H54 (cell line): ENCODE measurements around the gene HID1.

Source experiments
- DNase-seq: peaks from one replicate; pipeline ENCODE4 v3.0.0; 2011; ENCODE audit warnings: low spot score, mixed read lengths; ENCODE audit not compliant: insufficient read length
- FAIRE-seq: peaks from 3 replicates; lab custom pipeline; 2011; peaks lifted over from hg19 to GRCh38; lab: Jason Lieb, UNC
- POLR2A ChIP-seq: IDR thresholded peaks from 2 replicates; pipeline ENCODE4 v1.6.1; 2011; ENCODE audit warnings: low read depth, mild to moderate bottlenecking, low read length

The HID1 gene, protein sequence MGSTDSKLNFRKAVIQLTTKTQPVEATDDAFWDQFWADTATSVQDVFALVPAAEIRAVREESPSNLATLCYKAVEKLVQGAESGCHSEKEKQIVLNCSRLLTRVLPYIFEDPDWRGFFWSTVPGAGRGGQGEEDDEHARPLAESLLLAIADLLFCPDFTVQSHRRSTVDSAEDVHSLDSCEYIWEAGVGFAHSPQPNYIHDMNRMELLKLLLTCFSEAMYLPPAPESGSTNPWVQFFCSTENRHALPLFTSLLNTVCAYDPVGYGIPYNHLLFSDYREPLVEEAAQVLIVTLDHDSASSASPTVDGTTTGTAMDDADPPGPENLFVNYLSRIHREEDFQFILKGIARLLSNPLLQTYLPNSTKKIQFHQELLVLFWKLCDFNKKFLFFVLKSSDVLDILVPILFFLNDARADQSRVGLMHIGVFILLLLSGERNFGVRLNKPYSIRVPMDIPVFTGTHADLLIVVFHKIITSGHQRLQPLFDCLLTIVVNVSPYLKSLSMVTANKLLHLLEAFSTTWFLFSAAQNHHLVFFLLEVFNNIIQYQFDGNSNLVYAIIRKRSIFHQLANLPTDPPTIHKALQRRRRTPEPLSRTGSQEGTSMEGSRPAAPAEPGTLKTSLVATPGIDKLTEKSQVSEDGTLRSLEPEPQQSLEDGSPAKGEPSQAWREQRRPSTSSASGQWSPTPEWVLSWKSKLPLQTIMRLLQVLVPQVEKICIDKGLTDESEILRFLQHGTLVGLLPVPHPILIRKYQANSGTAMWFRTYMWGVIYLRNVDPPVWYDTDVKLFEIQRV

GRCh38 chr17:74972107-74972972 lies at the start of gene HID1:
Gene HID1 (minus strand): TSS chr17:74972759. CDS start chr17:74972656, 103 bp downstream.
- no peak for TF ChIP-seq POLR2A
- DNase-seq (no peak), FAIRE-seq (no peak)

DNA sequence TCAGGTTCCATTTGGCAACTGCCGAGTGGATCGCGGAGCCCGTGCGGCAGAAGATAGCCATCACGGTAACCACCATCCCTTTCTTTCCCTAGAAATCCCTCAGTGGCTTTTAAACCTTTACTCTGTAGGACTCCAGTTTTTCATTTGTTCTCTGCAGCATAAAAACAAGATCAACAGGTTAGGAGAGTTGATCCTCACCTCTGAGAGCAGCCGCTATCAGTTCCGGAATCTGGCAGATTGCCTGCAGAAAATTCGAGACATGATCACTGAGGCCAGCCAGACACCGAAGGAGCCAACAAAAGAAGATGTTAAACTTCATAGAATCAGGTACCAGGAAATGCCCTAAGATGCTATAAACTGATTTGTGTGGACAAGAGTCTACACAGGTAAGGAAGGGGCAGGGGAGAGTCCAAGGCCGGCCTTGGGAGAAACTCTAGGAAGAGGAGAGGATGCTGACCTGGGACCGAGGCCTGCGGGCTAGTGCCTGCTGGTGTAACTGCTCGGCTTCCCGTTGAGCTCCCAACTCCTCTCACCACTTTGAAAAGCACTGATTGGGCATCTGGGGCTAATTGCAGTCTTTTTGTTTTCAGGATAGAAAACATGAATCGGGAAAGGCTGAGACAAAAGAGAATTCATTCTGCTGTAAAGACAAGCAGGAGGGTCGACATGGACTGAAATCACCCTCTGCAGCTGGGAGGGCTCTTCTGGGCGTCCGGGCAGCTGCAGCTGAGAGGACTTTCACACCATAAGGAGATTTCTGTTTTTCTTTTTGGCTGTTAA lies 48.0 kb upstream of the HID1 start:
- FAIRE-seq: no peak
- DNase-seq: no peak
- no peak for TF ChIP-seq POLR2A

DNA sequence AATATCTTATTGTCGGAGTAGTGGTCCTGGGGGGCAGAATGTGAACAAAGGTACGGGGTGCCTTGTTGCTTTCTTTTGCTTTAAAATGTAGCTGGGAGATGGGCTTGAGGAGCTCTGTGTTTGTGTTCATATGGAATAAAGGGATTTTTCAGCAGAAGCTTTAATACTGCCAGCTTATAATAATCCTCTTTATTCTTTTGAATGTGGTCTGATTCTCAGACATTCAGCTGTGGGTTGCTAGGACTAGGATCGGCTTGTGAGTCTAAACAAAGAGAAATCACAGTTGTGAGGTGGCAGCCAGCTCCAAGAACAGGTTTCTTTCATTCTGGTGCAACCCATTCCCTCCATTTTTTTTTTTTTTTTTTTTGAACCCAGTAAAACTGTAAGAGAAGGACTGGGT lies 47.2 kb upstream of the HID1 start:
- TF ChIP-seq POLR2A: no peak

GRCh38 chr17:75019146-75019545 lies 46.6 kb upstream of the HID1 start:
- no peak for TF ChIP-seq POLR2A
- no peak for FAIRE-seq

More for the DNA sequence above, 47.2 kb upstream of the HID1 start:
- no peak for DNase-seq
- FAIRE-seq: no peak

GRCh38 chr17:75013092-75013559 lies 40.6 kb upstream of the HID1 start:
- no peak for TF ChIP-seq POLR2A
- no peak for DNase-seq
- FAIRE-seq: no peak

More at GRCh38 chr17:75019146-75019545, 46.6 kb upstream of the HID1 start:
- DNase-seq: no peak

- FAIRE-seq (no peak), DNase-seq (peak; percentile 92)
- TF ChIP-seq POLR2A: peak; percentile 79
Observed at GRCh38 chr17:75012346-75013091, 40.0 kb upstream of the HID1 start, which contains the start of gene MRPL58. Gene MRPL58 (plus strand): TSS chr17:75012670. CDS start chr17:75012687, 17 bp downstream.

DNA sequence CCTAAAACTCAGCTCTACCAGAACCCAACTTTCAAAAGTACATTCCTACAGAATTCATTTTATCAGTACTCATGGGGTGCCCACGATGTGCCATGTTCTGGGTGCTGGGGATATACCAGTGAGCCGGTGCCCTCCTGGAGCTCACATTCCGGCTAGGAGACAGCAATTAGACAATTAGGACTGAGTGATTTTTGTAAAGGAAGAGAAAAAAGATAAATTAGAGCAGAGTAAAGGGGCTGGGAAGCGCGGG lies 39.5 kb upstream of the HID1 start:
- no peak for TF ChIP-seq POLR2A
- FAIRE-seq: no peak

DNA sequence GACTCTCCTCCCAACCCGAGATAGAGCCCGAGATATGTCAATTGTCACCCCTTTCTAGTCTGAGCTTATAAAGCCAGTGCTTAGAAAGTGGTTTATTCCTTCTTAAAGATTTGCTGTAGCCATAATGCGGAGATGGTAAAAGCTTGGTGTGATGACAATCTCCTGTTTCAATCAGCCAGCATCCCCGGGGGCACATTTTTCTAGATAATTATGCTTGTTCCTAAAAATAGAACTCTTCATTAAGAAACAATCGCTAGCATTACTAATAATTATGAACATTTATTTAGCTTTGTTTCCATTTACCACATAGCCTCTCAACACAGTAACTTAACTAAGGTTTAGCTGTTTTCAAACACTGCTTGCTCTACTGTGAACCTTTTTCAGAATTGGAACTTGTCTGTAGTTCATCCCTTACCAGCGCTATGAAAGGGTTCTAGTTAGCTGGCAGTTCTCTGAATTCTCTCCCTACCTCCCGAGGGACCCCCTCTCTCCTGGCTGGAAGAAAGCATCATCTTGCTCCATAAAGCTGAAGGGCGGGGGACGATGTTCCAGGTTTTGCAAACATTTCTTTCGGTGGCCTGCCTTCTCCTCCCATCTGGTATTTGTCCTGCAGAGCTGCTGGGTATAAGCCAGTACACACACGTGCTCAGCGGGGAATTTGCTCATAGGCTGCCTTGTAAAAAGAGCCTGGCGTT lies 39.0 kb upstream of the HID1 start:
- FAIRE-seq: no peak
- DNase-seq: no peak
- no peak for TF ChIP-seq POLR2A

More for the DNA sequence above, 39.5 kb upstream of the HID1 start:
- DNase-seq: no peak

DNA sequence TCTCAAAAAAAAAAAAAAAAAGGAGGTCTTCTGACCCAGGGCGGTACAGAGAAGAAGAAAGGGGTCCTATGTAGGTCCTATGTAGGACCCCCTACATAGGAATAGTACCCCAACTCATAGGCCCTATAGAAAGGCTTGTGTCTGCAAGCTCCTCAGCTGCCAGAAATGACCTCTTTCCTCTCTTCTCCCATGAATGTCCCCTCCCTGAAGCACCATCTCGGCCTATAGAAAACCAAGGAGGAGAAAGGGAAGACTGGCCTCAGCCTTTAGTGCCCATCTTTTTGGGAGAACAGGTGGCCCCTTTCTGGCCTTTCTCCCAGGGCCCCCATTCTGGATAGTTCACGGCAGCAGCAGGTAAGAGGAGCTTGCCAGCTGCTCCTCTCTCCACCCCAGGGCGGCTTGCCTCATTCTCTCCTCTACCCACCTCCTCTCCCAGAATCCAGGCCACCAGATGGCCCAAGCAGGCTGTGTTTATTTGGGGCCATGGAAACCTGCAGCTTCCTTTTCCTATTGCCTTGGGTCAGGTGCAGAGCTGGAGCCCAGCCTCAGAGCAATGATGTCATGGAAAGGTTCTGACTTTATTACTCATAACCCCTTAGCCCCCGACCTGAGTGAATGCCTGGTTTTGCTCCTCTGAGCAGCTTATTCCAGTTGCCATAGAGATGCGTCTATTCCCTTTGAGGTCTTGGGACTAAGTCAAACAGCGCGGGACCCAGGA lies 38.3 kb upstream of the HID1 start:
- no peak for TF ChIP-seq POLR2A
- FAIRE-seq: no peak
- DNase-seq: no peak

DNA sequence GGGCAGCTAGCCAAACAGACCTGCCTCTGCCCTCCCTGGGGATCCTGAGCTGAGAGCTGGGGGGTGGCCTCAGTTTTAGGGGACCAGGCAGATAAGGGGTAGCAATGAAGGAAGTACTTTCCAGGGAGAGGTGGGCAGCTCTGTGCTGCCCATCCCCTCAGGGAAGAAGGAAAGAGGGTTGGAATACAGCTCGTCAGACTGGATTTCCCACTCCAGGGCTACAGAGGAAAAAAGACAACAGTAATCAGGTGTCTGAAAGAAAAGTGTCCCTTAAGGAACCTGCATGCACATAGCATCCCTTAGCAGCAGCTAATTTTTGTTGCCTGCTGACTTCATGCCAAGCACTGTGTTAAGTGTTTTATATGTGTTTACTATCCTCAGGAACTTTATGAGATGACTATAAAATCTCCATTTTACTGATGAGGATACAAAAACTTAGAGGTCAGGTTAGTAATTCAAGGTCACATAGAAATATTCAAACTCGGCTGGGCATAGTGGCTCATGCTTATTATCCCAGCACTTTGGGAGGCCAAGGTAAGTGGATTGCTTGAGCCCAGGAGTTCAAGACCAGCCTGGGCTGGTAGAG lies 36.7 kb upstream of the HID1 start:
- DNase-seq (no peak), FAIRE-seq (no peak)
- TF ChIP-seq POLR2A: no peak

DNA sequence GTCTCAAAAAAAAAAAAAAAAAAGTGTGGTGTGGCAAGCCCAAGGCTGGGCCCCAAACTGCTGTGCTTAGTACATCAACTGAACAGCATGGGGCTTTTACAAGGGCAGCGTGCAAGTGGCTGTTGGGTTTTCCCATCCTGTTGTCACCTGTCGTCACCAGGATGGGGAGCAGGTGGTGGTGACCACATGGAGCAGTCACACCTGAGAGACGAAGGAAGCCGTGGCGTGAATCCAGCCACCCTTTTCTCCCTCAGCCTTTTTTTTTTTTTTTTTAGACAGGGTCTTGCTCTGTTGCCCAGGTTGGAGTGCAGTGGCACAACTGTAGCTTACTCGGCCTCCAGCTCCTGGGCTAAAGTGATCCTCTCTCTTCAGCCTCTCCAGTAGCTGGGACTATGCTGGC lies 35.8 kb upstream of the HID1 start:
- DNase-seq: no peak
- no peak for TF ChIP-seq POLR2A
- FAIRE-seq: no peak
